ELR (cell line): Measurements from ENCODE around the gene TASP1.

ENCODE experiments used
- DNase-seq: peaks from one replicate; pipeline ENCODE4 v3.0.0-alpha.2; 2015; ENCODE audit warnings: low read depth

Gene TASP1

DNA sequence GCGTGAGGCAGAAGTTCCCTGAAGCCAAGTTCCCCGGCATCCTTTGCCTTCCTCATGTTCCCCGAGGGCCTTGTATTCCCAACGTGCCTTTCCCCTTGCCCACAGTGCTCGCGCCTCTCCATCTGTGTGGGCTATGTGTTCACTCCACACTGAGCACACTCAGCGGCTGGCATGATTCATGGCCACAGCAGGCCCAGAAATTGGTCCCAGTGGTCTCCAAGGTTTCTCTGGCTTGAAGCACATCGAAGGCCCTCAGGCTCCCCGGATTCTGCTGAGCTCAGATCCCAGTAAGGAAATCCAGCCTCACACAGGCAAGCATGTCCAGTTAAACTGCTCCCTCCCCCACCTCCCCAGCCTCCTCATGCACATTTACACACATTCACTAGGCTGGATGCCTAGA lies 294.1 kb downstream of the TASP1 start:
- no peak for DNase-seq

DNA sequence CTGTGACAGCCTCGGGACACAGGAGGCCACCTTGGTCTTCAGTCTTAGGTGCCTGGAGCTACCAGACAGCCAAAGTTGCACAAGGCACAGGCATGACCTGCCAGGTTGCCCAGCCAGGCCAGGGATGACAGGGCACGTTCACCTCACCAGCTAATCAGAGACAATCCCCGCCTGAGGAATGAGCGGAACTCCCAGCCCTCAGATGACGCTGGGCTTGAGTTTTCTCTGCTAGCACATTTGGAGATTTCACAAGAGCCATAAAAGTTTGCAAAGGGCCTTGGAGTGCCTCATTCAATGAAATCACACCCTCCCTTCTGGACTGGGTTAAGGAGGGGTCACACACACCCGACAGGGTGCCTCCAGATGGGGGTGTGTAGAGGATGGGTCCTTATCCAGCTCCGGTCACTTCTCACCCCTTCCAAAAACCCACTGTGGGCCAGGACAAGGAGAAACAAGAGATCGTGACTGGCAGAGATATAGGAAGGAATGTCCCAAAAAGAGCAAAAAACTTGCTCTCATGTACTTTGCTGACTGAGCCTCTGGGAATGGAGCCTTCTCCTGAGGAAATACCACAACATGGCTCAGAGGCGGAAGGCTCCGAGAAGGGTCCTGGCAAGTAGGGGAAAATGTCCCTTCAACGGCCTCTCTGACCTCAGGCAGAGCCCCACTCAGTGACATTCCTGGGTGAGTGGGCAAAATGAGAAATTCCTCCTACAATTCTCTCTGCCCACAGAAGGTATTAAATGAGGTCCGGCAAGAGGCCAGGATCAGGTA lies 296.1 kb downstream of the TASP1 start:
- no peak for DNase-seq

DNA sequence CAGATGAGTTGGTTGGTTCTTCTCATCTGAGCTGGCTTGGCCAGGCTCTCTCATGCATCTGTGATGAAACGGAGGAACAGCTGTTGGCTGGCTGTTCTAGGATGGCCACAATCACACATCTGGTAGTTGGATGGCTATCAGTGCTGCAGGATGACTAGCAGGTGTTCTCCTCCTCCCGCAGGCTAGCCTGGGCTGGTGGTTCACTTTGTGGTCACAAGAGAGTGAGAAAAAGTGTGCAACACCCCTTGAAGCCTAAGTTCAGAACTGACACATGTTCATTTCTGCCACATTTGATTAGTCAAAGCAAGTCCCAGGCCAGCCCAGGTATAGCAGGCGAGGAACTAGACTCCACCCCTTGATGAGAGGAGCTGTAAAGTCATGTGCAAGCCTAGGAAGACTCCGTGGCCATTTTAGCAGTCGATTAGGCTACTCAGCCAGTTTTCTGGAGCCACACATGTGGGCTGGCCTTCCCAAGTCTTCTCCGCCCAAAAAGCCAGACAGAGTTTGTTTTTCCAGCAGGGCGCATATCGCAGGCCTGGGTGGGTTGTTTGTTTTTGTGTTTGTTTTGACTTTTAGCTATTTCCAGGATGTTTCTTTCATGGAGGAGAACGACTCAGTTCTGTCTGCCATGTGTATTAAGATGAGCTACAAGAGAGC lies 296.9 kb downstream of the TASP1 start:
- DNase-seq, result no peak

DNA sequence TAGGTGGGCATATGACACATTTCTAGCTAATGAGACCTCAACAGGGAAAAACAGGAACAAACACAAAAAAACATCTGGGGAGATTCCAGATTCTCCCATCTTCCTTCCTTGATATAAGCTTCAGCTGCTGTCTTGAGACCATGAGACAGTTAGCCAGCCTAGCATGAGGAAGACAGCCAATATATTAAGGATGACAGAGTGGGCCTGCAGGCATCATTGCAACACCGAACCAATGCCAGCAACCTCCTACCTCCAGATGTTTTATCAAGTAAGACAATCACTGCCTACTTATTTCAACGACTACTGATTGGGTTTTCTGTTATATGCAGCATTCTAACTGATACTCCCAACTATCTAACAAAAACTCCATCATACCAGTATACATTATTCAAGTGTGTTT lies 298.6 kb downstream of the TASP1 start:
- no peak for DNase-seq
